ENCODE measurements around the gene DGKI. TPM values are rescaled to one million over a fixed set of nuclear protein-coding genes. Genes with fewer than 3 reads are reported as not detected.
A peak's percentile ranks its signal among the peaks of the same experiment; 100 is the strongest.

Gene DGKI
- total and polyA plus RNA-seq, 9 of the 15 experiments (the other 6 are each of a cell fraction or from before 2014, with no cell fraction given) = 0.11 to 0.54 (median 0.15) TPM; not detected in 5

DNA sequence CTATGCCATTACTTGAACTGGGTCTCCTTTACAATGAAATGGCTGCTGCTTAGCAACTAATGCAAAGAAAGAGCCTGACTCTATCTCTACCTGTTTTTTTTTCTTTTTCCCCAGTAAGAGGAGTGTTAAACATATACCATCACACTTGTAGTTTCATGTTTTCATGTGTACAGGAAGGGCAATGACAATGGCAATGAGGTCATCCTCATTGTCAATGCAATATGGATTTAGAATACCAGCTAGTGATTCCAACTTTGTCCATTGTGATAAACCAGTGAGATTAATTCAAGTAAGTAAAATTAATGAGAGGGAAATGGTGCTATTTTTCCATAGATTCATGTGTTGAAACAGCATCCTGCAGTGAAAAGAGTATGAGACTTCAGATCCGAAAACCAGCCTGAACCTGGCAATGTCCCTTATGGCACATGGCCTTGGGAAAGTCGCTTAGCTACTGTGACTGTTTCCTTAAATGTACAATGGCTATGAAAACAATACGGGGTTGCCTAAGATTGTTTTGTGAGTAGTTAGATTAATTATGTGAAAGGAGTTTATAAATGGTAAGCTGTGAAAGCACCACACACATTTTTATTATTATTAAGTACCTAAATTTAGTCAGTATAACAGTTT lies 11.2 kb downstream of the DGKI start (continued):
- no peak for TF ChIP-seq GMEB1 (CRISPR knock-in tag; IDR thresholded peaks at IDR 0.05)
- no peak for TF ChIP-seq ELF4 (CRISPR knock-in tag; IDR thresholded peaks at IDR 0.05)
- TF ChIP-seq ZNF354B (CRISPR knock-in tag; IDR thresholded peaks at IDR 0.05) = no peak
- TF ChIP-seq PURB (CRISPR knock-in tag; IDR thresholded peaks at IDR 0.05; ENCODE audit: low read depth) = no peak

GRCh38 chr7:137834552-137834951 lies 12.2 kb downstream of the DGKI start:
- FAIRE-seq (no peak), ATAC-seq (no peak), DNase-seq (ENCODE audit: extremely low read depth in 1 of 4, low spot score in 3 of 4) (no peak)
- intact Hi-C loops (cut with micrococcal nuclease) (no loop called here), in situ Hi-C loops (cut with MboI) (no loop called here)
- no peaks in the 10 kb centered on the region for H3K4me1 ChIP-seq (replicated peaks in 1 of 2; ENCODE audit: control insufficient read depth in 2 of 2, insufficient read depth in 2 of 2, low read length in 2 of 2)
- no peaks in the 10 kb centered on the region for H4K20me1 ChIP-seq (replicated peaks; ENCODE audit: control insufficient read depth, insufficient read depth, low read length)
- no peak overlapping the region for H3K4me2 ChIP-seq (ENCODE audit: insufficient read depth, low read length)
- ChIA-PET POLR2A (no interaction called here), CTCF (ENCODE audit: low intra/inter-chr PET ratio) (no interaction called here)
- no peak for TF ChIP-seq CHAMP1 (IDR thresholded peaks at IDR 0.05)
- 0 out of 2 replicates have a peak, but pooled peaks have one; percentile 32 for TF ChIP-seq CEBPB (tag; IDR thresholded peaks at IDR 0.05)
- no peak for TF ChIP-seq NFATC3 (IDR thresholded peaks at IDR 0.05)
- no peaks in the 10 kb centered on the region for H3K79me2 ChIP-seq (ENCODE audit: control insufficient read depth, insufficient read depth, low read length)
- H3K9me3 ChIP-seq (replicated peaks; ENCODE audit: control insufficient read depth, insufficient read depth, low read depth, low read length) = 0 out of 2 replicates have a peak, but pooled peaks cover 2% of the 10 kb centered on the region
- H3K4me3 ChIP-seq = no peak overlapping the region
- H3K27me3 ChIP-seq (ENCODE audit: control insufficient read depth in 2 of 2, insufficient read depth in 2 of 2, low read length in 2 of 2) = peaks cover 5 to 7% of the 10 kb centered on the region in 2 experiments; a peak in 3 of 5 replicates
- H3K9ac ChIP-seq (ENCODE audit: insufficient read depth in 1 of 2, low read depth in 2 of 2, low read length in 2 of 2) = no peak overlapping the region
- BruUV-seq (replicated peaks) = no TSS peak
- no peak overlapping the region for H3K27ac ChIP-seq (ENCODE audit: extremely low read depth, low read depth, low read length)
- H3K36me3 ChIP-seq (ENCODE audit: control insufficient read depth, insufficient read depth, low read length) = no peaks in the 10 kb centered on the region
- no peaks in the 10 kb centered on the region for H3K9me1 ChIP-seq (ENCODE audit: control insufficient read depth, insufficient read depth, low read length)
- WGBS (ENCODE audit: insufficient coverage, low coverage, missing lambda C conversion rate) = 0% methylated on average over 1 of the region's 1 CpG
- no peak overlapping the region for H2AFZ ChIP-seq (ENCODE audit: low read depth, low read length)
